Natural killer cell (primary cell): ENCODE results near the gene KRTAP19-8. TPM values are rescaled to one million over a fixed set of nuclear protein-coding genes. Genes with fewer than 3 reads are reported as not detected.

Experiments used
- ATAC-seq, 3 donors: fragments of 150-1000 bp in 2 of 3; fragments of 200-7000 bp in 1 of 3; cut with Tn5 transposase; 1 replicate in 1 of 3; 2 replicates in 2 of 3; pipeline ENCODE4 v1.10.0; 2021; ENCODE audit warnings: mild to moderate bottlenecking in 2 of 3, moderate library complexity in 2 of 3
- DNase-seq, 2 donors: peaks; one replicate each; pipeline versions ENCODE4 v3.0.0 to v3.0.0-alpha.2; 2013 to 2021; ENCODE audit warnings: mixed read lengths in 1 of 2
- H3K27ac ChIP-seq: one replicate; pipeline ENCODE4 v1.5.1; 2013; ENCODE audit warnings: mild to moderate bottlenecking, low read length
- H3K27me3 ChIP-seq: one replicate; pipeline ENCODE4 v1.6.1; 2013; ENCODE audit warnings: low read length; ENCODE audit not compliant: control insufficient read depth, insufficient read depth
- H3K36me3 ChIP-seq: one replicate; pipeline ENCODE4 v1.6.1; 2013; ENCODE audit warnings: low read length; ENCODE audit not compliant: control insufficient read depth, insufficient read depth
- H3K4me1 ChIP-seq: one replicate; pipeline ENCODE4 v1.6.1; 2013; ENCODE audit warnings: low read length; ENCODE audit not compliant: control insufficient read depth, insufficient read depth
- H3K4me3 ChIP-seq: one replicate; pipeline ENCODE4 v1.5.1; 2013; ENCODE audit warnings: low read length
- H3K9me3 ChIP-seq: one replicate; pipeline ENCODE4 v1.6.1; 2013; ENCODE audit warnings: low read length; ENCODE audit not compliant: control insufficient read depth, insufficient read depth
- H3K27ac Mint-ChIP-seq, 2 donors: one replicate each; pipeline ENCODE4 v1.8.0; 2022; ENCODE audit warnings: mild to moderate bottlenecking in 2 of 2, mixed read lengths in 2 of 2, moderate library complexity in 1 of 2
- H3K27me3 Mint-ChIP-seq, 2 donors: one replicate each; pipeline ENCODE4 v1.8.0; 2022; ENCODE audit warnings: low read depth in 2 of 2, mixed read lengths in 2 of 2
- H3K36me3 Mint-ChIP-seq: one replicate; pipeline ENCODE4 v1.8.0; 2022; ENCODE audit warnings: mixed read lengths
- H3K4me1 Mint-ChIP-seq, 2 donors: one replicate each; pipeline ENCODE4 v1.8.0; 2022; ENCODE audit warnings: mixed read lengths in 2 of 2
- H3K4me3 Mint-ChIP-seq: one replicate; pipeline ENCODE4 v1.8.0; 2022; ENCODE audit warnings: mild to moderate bottlenecking, moderate library complexity, mixed read lengths
- H3K9me3 Mint-ChIP-seq, 2 donors: one replicate each; pipeline ENCODE4 v1.8.0; 2022; ENCODE audit warnings: mixed read lengths in 2 of 2
- CTCF ChIP-seq: fragments of 200-600 bp; IDR thresholded peaks from one replicate; pipeline ENCODE4 v1.8.0; 2022; ENCODE audit warnings: antibody characterized with exemption
- WGBS: methylation state at CpG from one replicate; pipeline ENCODE4 v1.1.7; 2013; ENCODE audit warnings: missing lambda C conversion rate; ENCODE audit not compliant: insufficient coverage; 5-methylcytosine and 5-hydroxymethylcytosine counted together
- intact Hi-C: fragments of 100-400 bp; cut with micrococcal nuclease; formaldehyde crosslinking; loops from one replicate; pipeline ENCODE4 v1.14.2; 2022
- total RNA-seq, 4 donors: library from RNA; stranded (reverse); fragments of 120-200 nt in 1 of 4; gene quantifications; one replicate each; pipeline versions ENCODE4 v1.2.3 to v1.2.4, GENCODE V29; 2013 to 2022

KRTAP19-8 gene
- total RNA-seq, 3 donors from 2014 or later (not counting 1 experiment from before 2014, with no cell fraction given), result not detected

DNA sequence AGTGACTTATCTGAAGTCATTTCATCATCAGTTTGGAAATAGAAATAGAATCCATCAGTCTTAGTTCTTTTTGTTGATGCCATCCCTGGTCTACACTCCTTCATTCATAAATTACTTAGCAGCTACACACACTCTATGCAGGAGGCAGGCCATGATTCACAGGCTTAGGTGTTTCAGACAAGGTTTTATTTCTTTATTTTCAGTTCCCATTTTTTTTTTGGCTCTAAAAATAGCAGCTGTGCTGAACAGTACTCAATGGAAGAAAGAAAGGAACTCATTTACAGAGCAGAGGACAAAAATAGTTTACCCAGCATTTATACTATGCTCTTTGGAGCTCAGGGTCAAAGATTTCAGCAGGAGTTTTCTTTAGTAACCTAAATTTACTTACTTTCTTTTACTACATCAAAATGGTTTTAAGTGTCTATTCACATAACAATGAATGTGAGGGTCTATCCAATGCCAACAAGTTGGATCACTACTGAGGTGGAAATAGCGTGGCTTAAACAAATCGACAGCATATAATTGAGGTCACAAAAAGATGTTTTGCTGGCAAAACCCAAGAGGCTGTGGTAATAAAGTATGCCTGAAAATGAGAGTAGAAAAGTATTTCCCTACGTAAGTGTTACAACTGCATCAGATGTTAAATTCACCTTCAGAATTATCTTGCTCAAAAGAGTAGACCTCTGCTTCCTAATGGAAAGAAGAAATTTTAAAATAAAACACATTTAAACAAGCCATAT, 7.7 kb downstream of the KRTAP19-8 start:
- no peaks in the 10 kb centered on the region for H3K36me3 Mint-ChIP-seq
- no peak overlapping the region for H3K4me3 ChIP-seq

DNA sequence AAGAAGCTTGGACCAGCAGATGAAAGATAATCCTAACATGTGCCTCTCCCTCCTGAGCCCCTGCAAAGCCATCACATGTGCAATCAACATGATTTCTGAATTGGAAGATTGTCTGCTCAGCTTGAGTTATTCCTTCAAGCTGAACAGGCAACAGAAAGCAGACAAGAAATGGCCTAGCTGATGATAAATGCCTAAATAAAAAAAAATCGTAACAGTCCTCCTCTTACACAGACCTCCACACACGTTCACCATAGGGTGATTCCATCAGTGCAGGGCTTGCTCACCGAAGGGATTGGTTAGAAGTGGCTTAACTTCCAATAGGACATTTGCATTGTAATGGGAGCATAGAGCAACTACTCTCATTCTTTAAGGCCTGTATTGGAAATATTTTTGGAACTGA, 14.6 kb downstream of the KRTAP19-8 start:
- Histone ChIP-seq H3K27ac (no peak overlapping the region), H3K27me3 (no peaks in the 10 kb centered on the region), H3K4me1 (no peaks in the 10 kb centered on the region), H3K9me3 (no peaks in the 10 kb centered on the region), H3K36me3 (no peaks in the 10 kb centered on the region), H3K4me3 (no peak overlapping the region)
- intact Hi-C loops, result no loop called here
- ATAC-seq (no peak), DNase-seq (no peak)
- Mint-ChIP-seq H3K9me3 (no peaks in the 10 kb centered on the region), H3K4me3 (no peak overlapping the region), H3K27ac (no peak overlapping the region), H3K36me3 (no peaks in the 10 kb centered on the region), H3K4me1 (no peaks in the 10 kb centered on the region), H3K27me3 (peaks cover 6 to 39% of the 10 kb centered on the region in 2 donors)
- no peak for TF ChIP-seq CTCF
- WGBS, result 100% methylated on average over 1 of the region's 3 CpGs

More for the DNA sequence above, 7.7 kb downstream of the KRTAP19-8 start:
- H3K4me1 Mint-ChIP-seq, result no peaks in the 10 kb centered on the region
- ATAC-seq (no peak), DNase-seq (no peak)
- no peaks in the 10 kb centered on the region for H3K27me3 ChIP-seq
- no peak overlapping the region for H3K27ac ChIP-seq
- H3K36me3 ChIP-seq, result no peaks in the 10 kb centered on the region
- peaks cover 0 to under 1% of the 10 kb centered on the region in 2 donors for H3K27me3 Mint-ChIP-seq
- H3K9me3 ChIP-seq, result no peaks in the 10 kb centered on the region
- H3K4me3 Mint-ChIP-seq, result no peak overlapping the region
- H3K9me3 Mint-ChIP-seq, result no peaks in the 10 kb centered on the region
- no peaks in the 10 kb centered on the region for H3K4me1 ChIP-seq
- 86% methylated on average over 2 of the region's 3 CpGs for WGBS
- intact Hi-C loops, result no loop called here
- H3K27ac Mint-ChIP-seq, result no peak overlapping the region
- no peak for TF ChIP-seq CTCF

DNA sequence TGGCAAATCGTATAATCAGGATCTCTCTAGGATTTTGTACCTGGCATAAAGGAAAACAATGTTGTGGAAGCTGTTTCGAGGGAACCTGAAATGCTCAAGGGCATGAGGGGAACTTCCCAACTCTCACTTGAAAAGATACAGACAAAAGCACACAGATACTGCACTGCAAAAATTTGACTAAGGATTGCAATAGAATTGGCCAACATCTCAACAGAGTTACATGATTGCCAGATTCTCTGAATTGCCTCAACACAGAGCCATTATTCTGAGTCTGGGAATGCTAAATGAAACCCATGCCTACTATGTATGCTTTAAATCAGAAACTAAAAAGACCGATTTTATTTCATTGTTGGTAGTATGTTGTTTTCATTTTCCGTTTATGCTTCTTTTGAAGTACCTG, 16.0 kb downstream of the KRTAP19-8 start:
- TF ChIP-seq CTCF, result no peak
- no peaks in the 10 kb centered on the region for H3K9me3 Mint-ChIP-seq
- intact Hi-C loops, result no loop called here
- H3K27me3 ChIP-seq, result no peaks in the 10 kb centered on the region
- no peak overlapping the region for H3K4me3 ChIP-seq
- no peaks in the 10 kb centered on the region for H3K4me1 Mint-ChIP-seq
- no peaks in the 10 kb centered on the region for H3K36me3 ChIP-seq
- H3K36me3 Mint-ChIP-seq, result no peaks in the 10 kb centered on the region
- H3K27ac Mint-ChIP-seq, result no peak overlapping the region
- H3K4me1 ChIP-seq, result no peaks in the 10 kb centered on the region
- no peak overlapping the region for H3K4me3 Mint-ChIP-seq
- 83% methylated on average over 1 of the region's 4 CpGs for WGBS
- H3K27me3 Mint-ChIP-seq, result peaks cover 9 to 39% of the 10 kb centered on the region in 2 donors
- no peaks in the 10 kb centered on the region for H3K9me3 ChIP-seq
- no peak for DNase-seq
- H3K27ac ChIP-seq, result no peak overlapping the region
- no peak for ATAC-seq

DNA sequence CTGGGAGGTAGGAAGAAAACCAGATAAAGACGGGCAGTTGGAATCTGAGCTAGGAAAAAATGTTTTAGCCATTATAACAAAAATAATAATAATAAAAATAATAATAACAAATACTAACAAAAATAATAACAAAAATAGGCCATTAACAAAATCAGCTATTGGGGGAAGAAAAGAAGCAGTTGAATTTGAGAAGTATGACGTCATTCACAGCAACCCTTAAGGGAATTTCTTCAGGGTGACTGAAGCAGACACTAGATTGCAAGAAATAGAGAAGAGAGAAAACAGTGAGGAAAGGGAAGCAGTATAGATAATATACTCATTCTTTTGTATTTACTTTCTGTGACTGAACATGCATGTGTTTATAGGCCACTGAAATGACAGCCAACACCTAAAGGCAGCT, 20.0 kb downstream of the KRTAP19-8 start:
- H3K27me3 Mint-ChIP-seq, result peaks cover 7 to 37% of the 10 kb centered on the region in 2 donors
- no peak for TF ChIP-seq CTCF
- H3K27ac ChIP-seq, result no peak overlapping the region
- H3K4me1 ChIP-seq, result no peaks in the 10 kb centered on the region
- no peaks in the 10 kb centered on the region for H3K9me3 ChIP-seq
- H3K27me3 ChIP-seq, result no peaks in the 10 kb centered on the region
- no peak overlapping the region for H3K4me3 ChIP-seq
- intact Hi-C loops, result no loop called here
- H3K36me3 ChIP-seq, result no peaks in the 10 kb centered on the region
- WGBS, result 100% methylated on average over 1 of the region's 2 CpGs
- ATAC-seq (no peak), DNase-seq (no peak)
- H3K4me3 Mint-ChIP-seq, result no peak overlapping the region
- H3K9me3 Mint-ChIP-seq, result no peaks in the 10 kb centered on the region
- no peaks in the 10 kb centered on the region for H3K36me3 Mint-ChIP-seq
- H3K27ac Mint-ChIP-seq, result no peak overlapping the region
- peaks cover under 1 to 4% of the 10 kb centered on the region in 2 donors for H3K4me1 Mint-ChIP-seq
